ENCODE data around the gene UNC93A. TPM values are rescaled to one million over a fixed set of nuclear protein-coding genes. Genes with fewer than 3 reads are reported as not detected.
"Not testable (repeated sequence)": the region's sequence is repeated elsewhere in the genome, so short reads cannot be mapped to it uniquely, and the experiment has no call there.

UNC93A gene
- total and polyA plus RNA-seq, 9 of the 15 experiments (the other 6 are each of a cell fraction or from before 2014, with no cell fraction given), result not detected

DNA sequence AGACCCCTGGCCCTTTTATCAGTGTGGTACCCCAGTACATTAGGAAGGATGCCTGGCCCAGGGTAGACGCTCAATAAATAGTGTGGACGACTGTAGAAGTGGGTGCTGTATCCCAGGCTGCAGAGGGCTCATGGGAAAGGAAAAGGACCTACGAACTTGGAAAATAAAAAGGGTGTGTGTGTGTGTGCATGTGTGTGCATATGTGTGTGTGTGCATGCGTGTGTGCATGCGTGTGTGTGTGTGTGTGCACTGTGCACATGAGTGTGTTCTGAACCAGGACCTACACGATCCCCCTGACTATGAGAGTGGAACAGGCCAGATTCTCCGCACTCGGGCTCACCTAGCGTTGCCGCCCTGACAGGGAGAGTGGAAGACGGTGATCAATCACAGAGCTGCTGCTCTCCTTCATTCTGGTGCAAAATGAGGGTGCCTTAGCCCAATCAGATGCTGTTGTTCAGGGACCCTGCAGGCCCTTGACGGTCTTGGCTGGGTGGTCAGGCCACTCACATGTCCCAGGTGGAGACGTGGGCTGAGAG is 3.5 kb upstream of the UNC93A start (continued):
- TF ChIP-seq NR4A1 (CRISPR knock-in tag; IDR thresholded peaks at IDR 0.05), result no peak
- no peak for TF ChIP-seq NR4A1 (tag; IDR thresholded peaks at IDR 0.05)
- TF ChIP-seq, protein P1, sequence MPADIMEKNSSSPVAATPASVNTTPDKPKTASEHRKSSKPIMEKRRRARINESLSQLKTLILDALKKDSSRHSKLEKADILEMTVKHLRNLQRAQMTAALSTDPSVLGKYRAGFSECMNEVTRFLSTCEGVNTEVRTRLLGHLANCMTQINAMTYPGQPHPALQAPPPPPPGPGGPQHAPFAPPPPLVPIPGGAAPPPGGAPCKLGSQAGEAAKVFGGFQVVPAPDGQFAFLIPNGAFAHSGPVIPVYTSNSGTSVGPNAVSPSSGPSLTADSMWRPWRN (IDR thresholded peaks at IDR 0.05; ENCODE audit: low read depth), result no peak
- no peak for TF ChIP-seq SMAD2 (IDR thresholded peaks at IDR 0.05; ENCODE audit: low read depth, low read length)
- no peak for TF ChIP-seq ZKSCAN1 (IDR thresholded peaks at IDR 0.05; ENCODE audit: low read depth, low read length)
- no peak for TF ChIP-seq ZNF263 (CRISPR knock-in tag; IDR thresholded peaks at IDR 0.05; ENCODE audit: borderline replicate concordance)

DNA sequence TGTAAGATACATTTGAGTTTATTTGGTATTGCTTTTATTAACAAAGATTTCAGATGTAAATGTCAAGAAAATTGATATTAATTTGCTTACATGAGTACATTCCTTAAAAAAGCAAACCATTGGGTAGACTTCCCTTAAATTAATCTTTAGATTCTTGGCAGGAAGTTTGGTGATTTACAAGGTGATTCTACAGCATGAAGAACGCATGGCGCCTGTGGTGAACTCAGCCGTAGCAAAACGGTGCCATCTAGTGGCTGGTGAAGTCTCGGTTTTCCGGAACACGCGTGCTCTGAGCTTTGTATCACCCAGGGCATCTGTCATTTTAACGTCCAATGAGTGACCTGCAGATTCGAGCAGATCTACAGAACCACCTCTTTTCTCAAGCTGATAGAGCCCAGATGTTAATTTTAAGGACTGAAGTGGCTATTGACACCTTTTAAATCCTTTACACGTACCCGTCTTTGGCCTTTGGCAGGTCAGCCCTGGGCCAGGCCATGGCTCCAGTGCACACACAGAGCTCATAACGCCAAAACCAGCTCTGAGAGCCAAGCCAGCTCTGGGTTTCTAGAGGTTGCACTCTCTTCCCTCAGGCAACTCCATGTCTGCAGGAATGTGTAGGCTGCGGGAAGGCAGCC is 2.4 kb upstream of the UNC93A start:
- H3K9me3 ChIP-seq (replicated peaks; ENCODE audit: control insufficient read depth, insufficient read depth, low read depth, low read length); POLR2A ChIA-PET; H3K4me2 ChIP-seq (ENCODE audit: insufficient read depth, low read length); H3K79me2 ChIP-seq (ENCODE audit: control insufficient read depth, insufficient read depth, low read length); BruUV-seq (replicated peaks); H3K9me1 ChIP-seq (ENCODE audit: control insufficient read depth, insufficient read depth, low read length); H3K36me3 ChIP-seq (ENCODE audit: control insufficient read depth, insufficient read depth, low read length); H3K9ac ChIP-seq (ENCODE audit: insufficient read depth in 1 of 2, low read depth in 2 of 2, low read length in 2 of 2); CTCF ChIA-PET (ENCODE audit: low intra/inter-chr PET ratio); H4K20me1 ChIP-seq (replicated peaks; ENCODE audit: control insufficient read depth, insufficient read depth, low read length); H3K27ac ChIP-seq (ENCODE audit: extremely low read depth, low read depth, low read length); H2AFZ ChIP-seq (ENCODE audit: low read depth, low read length); H3K4me1 ChIP-seq (replicated peaks in 1 of 2; ENCODE audit: control insufficient read depth in 2 of 2, insufficient read depth in 2 of 2, low read length in 2 of 2); H3K4me3 ChIP-seq; TF ChIP-seq JUND (tag; IDR thresholded peaks at IDR 0.05; ENCODE audit: borderline replicate concordance, low read depth, low read length): not testable (repeated sequence)
- in situ Hi-C loops (cut with MboI), result loop anchor here (25.0 kb wide), 1 partner anchor 526 kb away; no protein-coding TSS in a partner anchor
- intact Hi-C loops (cut with micrococcal nuclease), result loop anchor here (10.0 kb wide), 1 partner anchor 514 kb away; no protein-coding TSS in a partner anchor
- FAIRE-seq (peak; percentile 100), ATAC-seq (peak; percentile 94), DNase-seq (ENCODE audit: extremely low read depth in 1 of 4, low spot score in 3 of 4) (peak in 1 of 4 experiments; percentile 36)
- H3K27me3 ChIP-seq (ENCODE audit: control insufficient read depth in 2 of 2, insufficient read depth in 2 of 2, low read length in 2 of 2), result peaks cover 15 to 51% of the 10 kb centered on the region in 2 experiments; a peak in 4 of 5 replicates
- 2% methylated on average over 12 of the region's 14 CpGs for WGBS (ENCODE audit: insufficient coverage, low coverage, missing lambda C conversion rate)
- TF ChIP-seq, protein P2, sequence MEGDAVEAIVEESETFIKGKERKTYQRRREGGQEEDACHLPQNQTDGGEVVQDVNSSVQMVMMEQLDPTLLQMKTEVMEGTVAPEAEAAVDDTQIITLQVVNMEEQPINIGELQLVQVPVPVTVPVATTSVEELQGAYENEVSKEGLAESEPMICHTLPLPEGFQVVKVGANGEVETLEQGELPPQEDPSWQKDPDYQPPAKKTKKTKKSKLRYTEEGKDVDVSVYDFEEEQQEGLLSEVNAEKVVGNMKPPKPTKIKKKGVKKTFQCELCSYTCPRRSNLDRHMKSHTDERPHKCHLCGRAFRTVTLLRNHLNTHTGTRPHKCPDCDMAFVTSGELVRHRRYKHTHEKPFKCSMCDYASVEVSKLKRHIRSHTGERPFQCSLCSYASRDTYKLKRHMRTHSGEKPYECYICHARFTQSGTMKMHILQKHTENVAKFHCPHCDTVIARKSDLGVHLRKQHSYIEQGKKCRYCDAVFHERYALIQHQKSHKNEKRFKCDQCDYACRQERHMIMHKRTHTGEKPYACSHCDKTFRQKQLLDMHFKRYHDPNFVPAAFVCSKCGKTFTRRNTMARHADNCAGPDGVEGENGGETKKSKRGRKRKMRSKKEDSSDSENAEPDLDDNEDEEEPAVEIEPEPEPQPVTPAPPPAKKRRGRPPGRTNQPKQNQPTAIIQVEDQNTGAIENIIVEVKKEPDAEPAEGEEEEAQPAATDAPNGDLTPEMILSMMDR (IDR thresholded peaks at IDR 0.05 in 2 of 3, conservative IDR thresholded peaks at IDR 0.05 in 1 of 3; ENCODE audit: insufficient read depth in 2 of 3, low read depth in 1 of 3, low read length in 3 of 3), result peak; percentile 43 to 66 (median 47)
- TF ChIP-seq JUND (IDR thresholded peaks at IDR 0.05; ENCODE audit: borderline replicate concordance, low read depth, low read length), result peak; percentile 14; the same call in 1 of the 2 replicates
- TF ChIP-seq, protein P3, sequence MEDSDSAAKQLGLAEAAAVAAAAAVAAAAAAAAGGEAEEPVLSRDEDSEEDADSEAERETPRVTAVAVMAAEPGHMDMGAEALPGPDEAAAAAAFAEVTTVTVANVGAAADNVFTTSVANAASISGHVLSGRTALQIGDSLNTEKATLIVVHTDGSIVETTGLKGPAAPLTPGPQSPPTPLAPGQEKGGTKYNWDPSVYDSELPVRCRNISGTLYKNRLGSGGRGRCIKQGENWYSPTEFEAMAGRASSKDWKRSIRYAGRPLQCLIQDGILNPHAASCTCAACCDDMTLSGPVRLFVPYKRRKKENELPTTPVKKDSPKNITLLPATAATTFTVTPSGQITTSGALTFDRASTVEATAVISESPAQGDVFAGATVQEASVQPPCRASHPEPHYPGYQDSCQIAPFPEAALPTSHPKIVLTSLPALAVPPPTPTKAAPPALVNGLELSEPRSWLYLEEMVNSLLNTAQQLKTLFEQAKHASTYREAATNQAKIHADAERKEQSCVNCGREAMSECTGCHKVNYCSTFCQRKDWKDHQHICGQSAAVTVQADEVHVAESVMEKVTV (CRISPR knock-in tag; IDR thresholded peaks at IDR 0.05), result 0 out of 2 replicates have a peak, but pooled peaks have one; percentile 19
